Endodermal cell (in vitro differentiated cells): ENCODE data around the gene CUL3. TPM values are rescaled to one million over a fixed set of nuclear protein-coding genes. Genes with fewer than 3 reads are reported as not detected.

Source experiments
- DNase-seq: peaks from one replicate; pipeline ENCODE4 v3.0.0-alpha.2; 2017
- H3K27ac ChIP-seq: 2 replicates; pipeline ENCODE4 v1.5.1; 2013; ENCODE audit warnings: mild to moderate bottlenecking, low read depth, low read length, moderate library complexity
- H3K27me3 ChIP-seq: 2 replicates; pipeline ENCODE4 v1.6.1; 2013; ENCODE audit warnings: mild to moderate bottlenecking, low read length, moderate library complexity; ENCODE audit not compliant: insufficient read depth, control insufficient read depth, poor library complexity, severe bottlenecking
- H3K36me3 ChIP-seq: 2 replicates; pipeline ENCODE4 v1.7.0; 2013; ENCODE audit warnings: mild to moderate bottlenecking, low read length, moderate library complexity; ENCODE audit not compliant: control insufficient read depth, insufficient read depth
- H3K4me1 ChIP-seq: one replicate; pipeline ENCODE4 v1.7.0; 2013; ENCODE audit warnings: low read length; ENCODE audit not compliant: control insufficient read depth, insufficient read depth
- H3K4me3 ChIP-seq: 2 replicates; pipeline ENCODE4 v1.5.1; 2013; ENCODE audit warnings: mild to moderate bottlenecking, low read length, moderate library complexity
- H3K9ac ChIP-seq: 2 replicates; pipeline ENCODE4 v1.6.1; 2013; ENCODE audit warnings: mild to moderate bottlenecking, low read length, moderate library complexity; ENCODE audit not compliant: poor library complexity, severe bottlenecking; ENCODE audit errors: extremely low read depth
- H3K9me3 ChIP-seq: 2 replicates; pipeline ENCODE4 v1.6.1; 2013; ENCODE audit warnings: mild to moderate bottlenecking, low read length, moderate library complexity; ENCODE audit not compliant: control insufficient read depth
- H3K27ac Mint-ChIP-seq: 2 replicates; pipeline ENCODE4 v1.8.0; 2020; ENCODE audit warnings: mixed read lengths
- H3K27me3 Mint-ChIP-seq: 2 replicates; pipeline ENCODE4 v1.8.0; 2021; ENCODE audit warnings: mild to moderate bottlenecking, mixed read lengths; ENCODE audit not compliant: insufficient read depth
- H3K36me3 Mint-ChIP-seq: 2 replicates; pipeline ENCODE4 v1.8.0; 2020; ENCODE audit warnings: low read depth, mixed read lengths
- H3K4me1 Mint-ChIP-seq: 2 replicates; pipeline ENCODE4 v1.8.0; 2020; ENCODE audit warnings: mixed read lengths
- H3K4me3 Mint-ChIP-seq: 2 replicates; pipeline ENCODE4 v1.8.0; 2020; ENCODE audit warnings: mild to moderate bottlenecking, moderate library complexity, mixed read lengths
- H3K9me3 Mint-ChIP-seq: 2 replicates; pipeline ENCODE4 v1.8.0; 2020; ENCODE audit warnings: mild to moderate bottlenecking, mixed read lengths
- WGBS, 2 experiments: methylation state at CpG; one replicate each; pipeline versions ENCODE4 v1.1.5 to v1.1.7; 2013; ENCODE audit warnings: missing lambda C conversion rate in 2 of 2, mixed read lengths in 1 of 2; ENCODE audit not compliant: insufficient coverage in 1 of 2, insufficient read length in 1 of 2; 5-methylcytosine and 5-hydroxymethylcytosine counted together
- total RNA-seq, 2 donors: library from RNA; stranded (reverse); fragmentation: NEBNext Ultra II Directional in 1 of 2; extraction: Animal tissue kit (Norgen Biotek cat#: 25700) in 1 of 2; gene quantifications; 2 replicates in 1 of 2; 3 replicates in 1 of 2; pipeline ENCODE4 v1.2.1, GENCODE V29; 2021
- TF ChIP-seq, protein P1 (sequence below): fragments of 200-600 bp; sonication (generic); conservative IDR thresholded peaks from 2 replicates; pipeline ENCODE4 v1.5.0; 2021; ENCODE audit warnings: antibody characterized with exemption, mild to moderate bottlenecking

The CUL3 gene
- total RNA-seq, 2 donors from 2014 or later = 78.4 to 89.9 TPM

DNA sequence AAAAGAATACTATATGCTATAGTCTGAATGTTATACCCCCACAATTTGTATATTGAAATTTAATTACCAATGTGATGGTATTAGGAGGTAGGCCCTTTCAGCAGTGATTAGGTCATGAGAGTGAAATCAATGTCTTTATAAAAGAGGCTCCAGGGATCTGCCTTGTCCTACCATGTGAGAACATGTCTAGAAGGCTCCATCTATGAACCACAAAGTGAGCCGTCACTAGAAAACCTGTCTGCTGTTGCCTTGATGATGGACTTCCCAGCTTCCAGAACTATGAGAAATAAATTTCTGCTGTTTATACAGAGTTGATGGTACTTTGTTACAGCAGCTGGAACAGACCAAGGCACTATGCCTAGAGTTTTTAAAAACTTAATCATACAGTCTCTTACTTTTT lies 136.9 kb downstream of the CUL3 start:
- Mint-ChIP-seq H3K4me1 (no peaks in the 10 kb centered on the region), H3K27ac (no peak overlapping the region), H3K9me3 (peaks cover 3% of the 10 kb centered on the region), H3K36me3 (no peaks in the 10 kb centered on the region), H3K27me3 (no peaks in the 10 kb centered on the region), H3K4me3 (no peak overlapping the region)
- TF ChIP-seq, protein P1, sequence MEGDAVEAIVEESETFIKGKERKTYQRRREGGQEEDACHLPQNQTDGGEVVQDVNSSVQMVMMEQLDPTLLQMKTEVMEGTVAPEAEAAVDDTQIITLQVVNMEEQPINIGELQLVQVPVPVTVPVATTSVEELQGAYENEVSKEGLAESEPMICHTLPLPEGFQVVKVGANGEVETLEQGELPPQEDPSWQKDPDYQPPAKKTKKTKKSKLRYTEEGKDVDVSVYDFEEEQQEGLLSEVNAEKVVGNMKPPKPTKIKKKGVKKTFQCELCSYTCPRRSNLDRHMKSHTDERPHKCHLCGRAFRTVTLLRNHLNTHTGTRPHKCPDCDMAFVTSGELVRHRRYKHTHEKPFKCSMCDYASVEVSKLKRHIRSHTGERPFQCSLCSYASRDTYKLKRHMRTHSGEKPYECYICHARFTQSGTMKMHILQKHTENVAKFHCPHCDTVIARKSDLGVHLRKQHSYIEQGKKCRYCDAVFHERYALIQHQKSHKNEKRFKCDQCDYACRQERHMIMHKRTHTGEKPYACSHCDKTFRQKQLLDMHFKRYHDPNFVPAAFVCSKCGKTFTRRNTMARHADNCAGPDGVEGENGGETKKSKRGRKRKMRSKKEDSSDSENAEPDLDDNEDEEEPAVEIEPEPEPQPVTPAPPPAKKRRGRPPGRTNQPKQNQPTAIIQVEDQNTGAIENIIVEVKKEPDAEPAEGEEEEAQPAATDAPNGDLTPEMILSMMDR = no peak
- no peaks in the 10 kb centered on the region for H3K27me3 ChIP-seq
- no peak overlapping the region for H3K27ac ChIP-seq
- no peaks in the 10 kb centered on the region for H3K9me3 ChIP-seq
- H3K4me3 ChIP-seq = no peak overlapping the region
- no peaks in the 10 kb centered on the region for H3K36me3 ChIP-seq
- 95 to 100% methylated on average over 1 of the region's 1 CpG for WGBS, 2 experiments
- H3K9ac ChIP-seq = no peak overlapping the region
- no peak for DNase-seq
- no peaks in the 10 kb centered on the region for H3K4me1 ChIP-seq

DNA sequence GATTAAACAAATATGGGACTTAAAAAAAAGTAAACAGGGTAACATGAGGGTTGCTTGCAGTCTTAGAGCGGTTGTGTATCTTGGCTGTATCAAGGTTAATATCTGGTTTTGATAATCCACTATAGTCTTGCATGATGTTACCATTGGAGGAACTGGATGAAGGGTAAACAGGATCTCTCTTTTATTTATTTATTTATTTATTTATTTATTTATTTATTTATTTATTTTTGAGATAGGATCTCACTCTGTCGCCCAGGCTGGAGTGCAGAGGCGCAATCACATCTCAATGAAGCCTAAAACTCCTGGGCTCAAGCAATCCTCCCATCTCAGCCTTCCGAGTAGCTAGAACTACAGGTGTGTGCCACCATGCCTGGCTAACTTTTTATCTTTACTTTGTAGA lies 140.4 kb downstream of the CUL3 start:
- no peaks in the 10 kb centered on the region for H3K4me1 ChIP-seq

DNA sequence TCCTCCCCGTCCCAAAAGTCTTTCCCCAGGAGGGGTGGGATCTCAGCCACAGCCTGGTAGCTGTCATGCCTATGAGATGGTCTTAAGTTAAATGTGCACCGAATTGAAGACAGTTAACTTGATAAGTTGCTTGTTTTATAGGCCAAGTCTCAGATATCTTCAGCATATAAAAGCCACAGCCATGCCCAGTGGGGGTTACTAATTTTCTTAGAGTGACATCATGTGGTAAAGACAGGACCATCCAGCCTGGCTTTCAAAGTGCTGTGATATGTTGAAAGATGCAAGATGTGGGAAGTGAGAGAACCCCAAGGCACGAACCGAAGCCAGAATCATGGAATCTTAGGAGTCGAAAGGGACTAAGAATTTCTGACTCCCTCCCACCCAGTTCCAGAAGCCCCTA lies 141.1 kb downstream of the CUL3 start:
- H3K4me3 Mint-ChIP-seq = no peak overlapping the region
- Histone ChIP-seq H3K9me3 (no peaks in the 10 kb centered on the region), H3K4me1 (no peaks in the 10 kb centered on the region), H3K27me3 (no peaks in the 10 kb centered on the region), H3K36me3 (no peaks in the 10 kb centered on the region), H3K9ac (no peak overlapping the region), H3K4me3 (no peak overlapping the region), H3K27ac (no peak overlapping the region)
- TF ChIP-seq, protein P1 = no peak
- H3K27me3 Mint-ChIP-seq = no peaks in the 10 kb centered on the region
- WGBS, 2 experiments = 91 to 100% methylated on average over 1 to 5 of the region's 5 CpGs
- no peaks in the 10 kb centered on the region for H3K4me1 Mint-ChIP-seq
- H3K9me3 Mint-ChIP-seq = peaks cover 14% of the 10 kb centered on the region
- no peak for DNase-seq
- no peaks in the 10 kb centered on the region for H3K36me3 Mint-ChIP-seq
- no peak overlapping the region for H3K27ac Mint-ChIP-seq

More for the DNA sequence above, 140.4 kb downstream of the CUL3 start:
- no peak overlapping the region for H3K27ac ChIP-seq
- no peak overlapping the region for H3K4me3 ChIP-seq
- Mint-ChIP-seq H3K9me3 (peaks cover 14% of the 10 kb centered on the region), H3K36me3 (no peaks in the 10 kb centered on the region), H3K27ac (no peak overlapping the region), H3K4me3 (no peak overlapping the region), H3K27me3 (no peaks in the 10 kb centered on the region), H3K4me1 (no peaks in the 10 kb centered on the region)
- no peaks in the 10 kb centered on the region for H3K9me3 ChIP-seq
- DNase-seq = no peak
- H3K36me3 ChIP-seq = no peaks in the 10 kb centered on the region
- H3K27me3 ChIP-seq = no peaks in the 10 kb centered on the region
- 89 to 96% methylated on average over 4 of the region's 4 CpGs for WGBS, 2 experiments
- H3K9ac ChIP-seq = no peak overlapping the region
- TF ChIP-seq, protein P1 = no peak
